Measurements from ENCODE around the gene POLG. TPM values are rescaled to one million over a fixed set of nuclear protein-coding genes. Genes with fewer than 3 reads are reported as not detected.

Gene POLG
- total RNA-seq, 1 experiment from 2014 or later = 60.3 TPM

- no peaks in the 10 kb centered on the region; the same call in 1 of the 2 replicates for H3K4me1 ChIP-seq (ENCODE audit: insufficient read depth, low read length)
- TF ChIP-seq, protein P1, sequence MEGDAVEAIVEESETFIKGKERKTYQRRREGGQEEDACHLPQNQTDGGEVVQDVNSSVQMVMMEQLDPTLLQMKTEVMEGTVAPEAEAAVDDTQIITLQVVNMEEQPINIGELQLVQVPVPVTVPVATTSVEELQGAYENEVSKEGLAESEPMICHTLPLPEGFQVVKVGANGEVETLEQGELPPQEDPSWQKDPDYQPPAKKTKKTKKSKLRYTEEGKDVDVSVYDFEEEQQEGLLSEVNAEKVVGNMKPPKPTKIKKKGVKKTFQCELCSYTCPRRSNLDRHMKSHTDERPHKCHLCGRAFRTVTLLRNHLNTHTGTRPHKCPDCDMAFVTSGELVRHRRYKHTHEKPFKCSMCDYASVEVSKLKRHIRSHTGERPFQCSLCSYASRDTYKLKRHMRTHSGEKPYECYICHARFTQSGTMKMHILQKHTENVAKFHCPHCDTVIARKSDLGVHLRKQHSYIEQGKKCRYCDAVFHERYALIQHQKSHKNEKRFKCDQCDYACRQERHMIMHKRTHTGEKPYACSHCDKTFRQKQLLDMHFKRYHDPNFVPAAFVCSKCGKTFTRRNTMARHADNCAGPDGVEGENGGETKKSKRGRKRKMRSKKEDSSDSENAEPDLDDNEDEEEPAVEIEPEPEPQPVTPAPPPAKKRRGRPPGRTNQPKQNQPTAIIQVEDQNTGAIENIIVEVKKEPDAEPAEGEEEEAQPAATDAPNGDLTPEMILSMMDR (conservative IDR thresholded peaks at IDR 0.05) = no peak
- H2BK15ac ChIP-seq (ENCODE audit: low read depth, low read length) = no peak overlapping the region; the same call in 1 of the 2 replicates
- DNase-seq = peak; percentile 54
- H3K27ac ChIP-seq (ENCODE audit: insufficient read length, low read depth, low read length) = no peak overlapping the region
- no peak overlapping the region for H4K8ac ChIP-seq (replicated peaks; ENCODE audit: insufficient read length, low read depth, low read length)
- H3K27ac Mint-ChIP-seq = no peak overlapping the region
- H2BK5ac ChIP-seq (ENCODE audit: insufficient read length, low read length) = no peak overlapping the region
- H3K23ac ChIP-seq (ENCODE audit: insufficient read length, low read depth, low read length) = no peak overlapping the region
- H3K79me2 ChIP-seq (ENCODE audit: insufficient read depth, low read length) = no peaks in the 10 kb centered on the region
- no peak overlapping the region for H3K14ac ChIP-seq (ENCODE audit: insufficient read depth, low read length)
- no peak overlapping the region for H2AFZ ChIP-seq (ENCODE audit: low read length)
- H3T11ph ChIP-seq (ENCODE audit: low read length) = no peak overlapping the region
- H3K9me3 ChIP-seq (ENCODE audit: control insufficient read depth, low read depth, low read length) = no peaks in the 10 kb centered on the region
- H3K9ac ChIP-seq (ENCODE audit: extremely low read depth, insufficient read length, low read length) = no peak overlapping the region
- no peaks in the 10 kb centered on the region for H3K79me1 ChIP-seq (ENCODE audit: insufficient read depth, low read depth, low read length, poor library complexity, severe bottlenecking)
- peaks cover 29 to 52% of the 10 kb centered on the region in 2 experiments for H3K4me1 Mint-ChIP-seq
- H3K4me3 Mint-ChIP-seq = peak overlapping the region in 1 of 2 experiments; percentile 73; a peak in 1 of 5 replicates
- peaks cover 99% of the 10 kb centered on the region for H3K27me3 Mint-ChIP-seq (ENCODE audit: low read depth)
- no peak overlapping the region for H2BK120ac ChIP-seq (ENCODE audit: low read depth, low read length, poor library complexity, severe bottlenecking)
- no peak overlapping the region for H2BK20ac ChIP-seq (ENCODE audit: low read depth, low read length, poor library complexity, severe bottlenecking)
- no peak overlapping the region for H3K56ac ChIP-seq (ENCODE audit: insufficient read length, low read depth, low read length)
- H4K20me1 ChIP-seq (ENCODE audit: control insufficient read depth, insufficient read depth, insufficient read length) = no peaks in the 10 kb centered on the region
- H3K9me3 Mint-ChIP-seq = peaks cover 3% of the 10 kb centered on the region in 2 experiments; a peak in 2 of 5 replicates
- peak overlapping the region; percentile 48 for H3K4me2 ChIP-seq (ENCODE audit: insufficient read depth, insufficient read length, low read length)
- H3K27me3 ChIP-seq (ENCODE audit: insufficient read depth, low read length) = peaks cover 97% of the 10 kb centered on the region
- H2BK12ac ChIP-seq (ENCODE audit: insufficient read length, low read depth, low read length) = no peak overlapping the region
- no peak overlapping the region for H3K18ac ChIP-seq (ENCODE audit: insufficient read length, low read depth, low read length)
- H3K4ac ChIP-seq (ENCODE audit: low read depth, low read length) = no peak overlapping the region
- H4K5ac ChIP-seq (ENCODE audit: insufficient read length, low read depth, low read length) = no peak overlapping the region
- no CpG with 5 or more reads among the region's 30 CpGs for WGBS (ENCODE audit: extremely low coverage, insufficient read length, low lambda C conversion rate)
- no peaks in the 10 kb centered on the region for H3K23me2 ChIP-seq (ENCODE audit: insufficient read length, low read depth, low read length, poor library complexity, severe bottlenecking)
- H4K91ac ChIP-seq (ENCODE audit: insufficient read length, low read depth, low read length) = no peak overlapping the region
- no peaks in the 10 kb centered on the region for H3K36me3 Mint-ChIP-seq (ENCODE audit: insufficient read depth in 1 of 3, low read depth in 3 of 3)
- H2AK5ac ChIP-seq (ENCODE audit: insufficient read length, low read length) = no peak overlapping the region
Measured at GRCh38 chr15:89377842-89378295, 43.2 kb upstream of the POLG start.
